ENCODE results near the gene TCN2.
"Not testable (repeated sequence)": the region's sequence is repeated elsewhere in the genome, so short reads cannot be mapped to it uniquely, and the experiment has no call there.

The TCN2 gene

DNA sequence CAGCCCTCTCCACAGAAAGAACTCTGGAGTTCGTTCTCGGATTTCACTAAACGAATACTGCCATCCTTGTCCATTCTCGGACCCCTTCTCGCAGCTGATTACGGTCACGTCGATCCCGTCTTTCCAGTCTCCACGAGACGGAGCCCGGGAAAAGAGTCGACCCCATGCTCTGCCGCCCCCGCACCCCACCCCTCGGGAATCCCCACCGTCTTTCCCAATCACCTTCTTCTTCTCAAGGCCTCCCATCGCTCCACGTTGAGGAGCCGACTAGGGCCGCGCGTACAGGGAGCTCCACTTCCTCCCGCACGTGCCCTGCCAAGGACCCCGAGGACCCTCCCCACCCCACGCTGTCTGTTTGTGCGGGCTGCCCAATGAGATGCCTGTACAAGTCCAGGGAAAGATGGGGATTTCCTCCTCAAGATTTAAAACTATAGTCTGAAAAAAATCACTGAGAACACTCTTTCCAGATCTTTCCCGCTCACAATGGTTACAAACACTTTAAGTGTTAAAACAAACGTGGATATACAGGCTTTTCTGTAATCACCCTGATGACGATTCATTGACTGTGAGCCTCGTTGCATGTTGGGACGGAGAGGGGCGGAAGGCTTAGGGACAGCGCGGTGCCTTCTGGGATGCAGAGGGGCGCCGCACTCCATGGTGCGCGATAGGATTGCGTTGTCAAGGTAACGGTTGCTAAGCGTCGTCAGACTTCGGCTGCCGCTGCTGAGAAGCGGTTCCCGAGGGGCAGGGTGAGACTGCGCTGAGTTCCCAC, 15.2 kb upstream of the TCN2 start, which contains the start of gene PES1:
Gene PES1, minus strand, starts transcription at position 323 of the 772 bp plus-strand sequence. Its CDS starts 77 bp downstream, at position 246.
- peak within 1 kb of the TSS; percentile 66 for H3K4me3 ChIP-seq (ENCODE audit: low read depth, low read length)
- TF ChIP-seq, protein P1, sequence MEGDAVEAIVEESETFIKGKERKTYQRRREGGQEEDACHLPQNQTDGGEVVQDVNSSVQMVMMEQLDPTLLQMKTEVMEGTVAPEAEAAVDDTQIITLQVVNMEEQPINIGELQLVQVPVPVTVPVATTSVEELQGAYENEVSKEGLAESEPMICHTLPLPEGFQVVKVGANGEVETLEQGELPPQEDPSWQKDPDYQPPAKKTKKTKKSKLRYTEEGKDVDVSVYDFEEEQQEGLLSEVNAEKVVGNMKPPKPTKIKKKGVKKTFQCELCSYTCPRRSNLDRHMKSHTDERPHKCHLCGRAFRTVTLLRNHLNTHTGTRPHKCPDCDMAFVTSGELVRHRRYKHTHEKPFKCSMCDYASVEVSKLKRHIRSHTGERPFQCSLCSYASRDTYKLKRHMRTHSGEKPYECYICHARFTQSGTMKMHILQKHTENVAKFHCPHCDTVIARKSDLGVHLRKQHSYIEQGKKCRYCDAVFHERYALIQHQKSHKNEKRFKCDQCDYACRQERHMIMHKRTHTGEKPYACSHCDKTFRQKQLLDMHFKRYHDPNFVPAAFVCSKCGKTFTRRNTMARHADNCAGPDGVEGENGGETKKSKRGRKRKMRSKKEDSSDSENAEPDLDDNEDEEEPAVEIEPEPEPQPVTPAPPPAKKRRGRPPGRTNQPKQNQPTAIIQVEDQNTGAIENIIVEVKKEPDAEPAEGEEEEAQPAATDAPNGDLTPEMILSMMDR (IDR thresholded peaks at IDR 0.05; ENCODE audit: borderline replicate concordance, insufficient read depth, low read depth, low read length), result no peak

- H3K4me3 ChIP-seq (ENCODE audit: low read depth, low read length), result not testable (repeated sequence)
Observed at GRCh38 chr22:30592360-30592713, 14.6 kb upstream of the TCN2 start.

DNA sequence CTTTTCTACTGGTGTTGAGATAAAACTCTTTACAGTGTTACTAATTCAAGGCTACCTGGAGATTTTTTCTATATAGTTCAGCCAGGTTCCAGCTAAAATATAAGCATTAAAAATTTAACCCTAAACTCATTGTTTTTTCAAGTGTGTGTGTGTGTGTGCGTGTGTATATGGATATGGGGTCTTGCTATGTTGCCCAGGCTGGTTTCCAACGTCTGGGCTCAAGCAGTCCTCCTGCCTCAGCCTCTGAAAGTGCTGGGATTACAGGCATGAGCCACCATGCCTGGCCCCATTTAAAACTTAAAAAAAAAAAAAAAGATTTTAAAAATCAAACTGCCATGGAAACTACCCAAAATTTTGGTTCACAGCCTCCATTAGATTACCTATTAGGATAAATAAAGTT, 10.8 kb upstream of the TCN2 start:
- TF ChIP-seq, protein P1 (IDR thresholded peaks at IDR 0.05; ENCODE audit: borderline replicate concordance, insufficient read depth, low read depth, low read length), result no peak
- no peak overlapping the region for H3K4me3 ChIP-seq (ENCODE audit: low read depth, low read length)

DNA sequence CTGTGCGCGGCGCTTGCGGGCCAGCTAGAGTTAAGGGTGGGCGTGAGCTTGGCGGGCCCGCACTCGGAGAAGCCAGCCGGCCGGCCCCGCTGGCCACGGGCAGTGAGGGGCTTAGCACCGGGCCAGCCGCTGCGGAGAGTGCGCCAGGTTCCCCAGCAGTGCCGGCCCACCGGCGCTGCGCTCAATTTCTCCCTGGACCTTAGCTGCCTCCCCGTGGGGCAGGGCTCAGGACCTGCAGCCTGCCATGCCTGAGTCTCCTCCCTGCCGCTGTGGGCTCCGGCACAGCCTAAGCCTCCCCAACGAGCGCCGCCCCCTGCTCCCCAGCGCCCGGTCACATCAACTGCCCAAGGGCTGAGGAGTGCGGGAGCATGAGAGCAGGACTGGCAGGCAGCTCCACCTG, 10.1 kb upstream of the TCN2 start:
- H3K4me3 ChIP-seq (ENCODE audit: low read depth, low read length), result no peak overlapping the region

DNA sequence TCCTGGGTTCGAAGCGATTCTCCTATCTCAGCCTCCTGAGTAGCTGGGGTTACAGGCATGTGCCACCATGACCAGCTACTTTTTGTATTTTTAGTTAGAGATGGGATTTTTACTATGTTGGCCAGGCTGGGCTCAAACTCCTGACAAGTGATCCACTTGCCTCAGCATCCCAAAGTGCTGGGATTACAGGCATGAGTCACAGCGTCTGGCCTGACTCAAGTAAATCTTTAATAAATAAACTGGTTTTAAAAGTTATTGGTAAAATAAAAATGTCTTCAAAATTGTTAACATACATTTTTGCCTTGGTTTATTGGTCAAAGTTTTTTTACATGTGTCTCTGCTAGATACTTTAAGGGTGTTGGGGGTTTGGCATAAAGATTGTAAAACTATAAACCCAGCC, 8.0 kb upstream of the TCN2 start:
- TF ChIP-seq, protein P1 (IDR thresholded peaks at IDR 0.05; ENCODE audit: borderline replicate concordance, insufficient read depth, low read depth, low read length), result no peak

More for the DNA sequence above, 10.1 kb upstream of the TCN2 start:
- TF ChIP-seq, protein P1 (IDR thresholded peaks at IDR 0.05; ENCODE audit: borderline replicate concordance, insufficient read depth, low read depth, low read length), result no peak

DNA sequence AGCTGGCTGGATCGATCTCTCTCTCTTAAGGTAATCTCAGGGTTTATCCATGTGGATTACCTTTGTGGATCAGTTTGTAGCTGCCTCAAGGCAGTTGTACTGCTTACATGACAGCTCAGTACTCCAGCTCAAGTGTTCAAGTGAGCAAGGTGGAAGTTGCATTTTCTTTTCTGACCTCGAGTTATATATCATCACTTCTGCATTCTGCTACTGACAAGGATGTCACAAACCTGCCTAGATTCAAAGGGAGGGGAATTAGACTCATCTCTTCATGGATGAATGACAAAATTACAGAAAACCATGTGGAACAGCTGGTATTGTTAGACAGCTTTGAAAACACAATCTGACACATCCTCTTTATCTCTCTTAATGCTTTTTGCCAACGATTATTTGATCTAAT, 6.1 kb upstream of the TCN2 start:
- TF ChIP-seq, protein P1 (IDR thresholded peaks at IDR 0.05; ENCODE audit: borderline replicate concordance, insufficient read depth, low read depth, low read length), result no peak
- H3K4me3 ChIP-seq (ENCODE audit: low read depth, low read length), result no peak overlapping the region

More for the DNA sequence above, 8.0 kb upstream of the TCN2 start:
- no peak overlapping the region for H3K4me3 ChIP-seq (ENCODE audit: low read depth, low read length)

- TF ChIP-seq, protein P1 (IDR thresholded peaks at IDR 0.05; ENCODE audit: borderline replicate concordance, insufficient read depth, low read depth, low read length), result no peak
Observed at GRCh38 chr22:30601464-30601863, 5.5 kb upstream of the TCN2 start.

More at GRCh38 chr22:30601464-30601863, 5.5 kb upstream of the TCN2 start:
- H3K4me3 ChIP-seq (ENCODE audit: low read depth, low read length), result no peak overlapping the region

All from GM12875 (cell line).